CD4-positive, CD25-positive, alpha-beta regulatory T cell (primary cell): Measurements from ENCODE around the gene KIF3A. TPM values are rescaled to one million over a fixed set of nuclear protein-coding genes. Genes with fewer than 3 reads are reported as not detected.
A peak's percentile ranks its signal among the peaks of the same experiment; 100 is the strongest.

Experiments
- ATAC-seq, 2 donors: fragments of 150-1000 bp; cut with Tn5 transposase; one replicate each; pipeline ENCODE4 v1.10.0; 2021; ENCODE audit warnings: low read depth in 2 of 2, moderate number of reproducible peaks in 2 of 2, moderate library complexity in 1 of 2
- DNase-seq, 3 donors: peaks; one replicate each; pipeline versions ENCODE4 v3.0.0 to v3.0.0-alpha.2; 2012 to 2022; ENCODE audit warnings: mixed read lengths in 1 of 3
- H3K27ac ChIP-seq: one replicate; pipeline ENCODE4 v1.7.0; 2013; ENCODE audit warnings: mild to moderate bottlenecking, low read length; ENCODE audit not compliant: insufficient read depth, poor library complexity, severe bottlenecking
- H3K27me3 ChIP-seq: one replicate; pipeline ENCODE4 v1.7.0; 2013; ENCODE audit warnings: low read length; ENCODE audit not compliant: control insufficient read depth, insufficient read depth
- H3K36me3 ChIP-seq: one replicate; pipeline ENCODE4 v1.7.0; 2013; ENCODE audit warnings: mild to moderate bottlenecking, low read length, moderate library complexity; ENCODE audit not compliant: control insufficient read depth, insufficient read depth
- H3K4me1 ChIP-seq: 2 replicates; pipeline ENCODE4 v1.7.0; 2013; ENCODE audit warnings: mild to moderate bottlenecking, low read length; ENCODE audit not compliant: insufficient read depth, control insufficient read depth, poor library complexity, severe bottlenecking
- H3K4me3 ChIP-seq: one replicate; pipeline ENCODE4 v1.7.0; 2013; ENCODE audit warnings: low read depth, mild to moderate bottlenecking, low read length, moderate library complexity
- H3K9me3 ChIP-seq, 2 experiments: 1 replicate in 1 of 2; 2 replicates in 1 of 2; pipeline ENCODE4 v1.7.0; 2013; ENCODE audit warnings: low read length in 2 of 2, mild to moderate bottlenecking in 1 of 2, moderate library complexity in 1 of 2; ENCODE audit not compliant: control insufficient read depth in 2 of 2
- H3K27ac Mint-ChIP-seq, 3 donors: one replicate each; pipeline ENCODE4 v1.8.0; 2020 to 2022; ENCODE audit warnings: mild to moderate bottlenecking in 3 of 3, mixed read lengths in 3 of 3, moderate library complexity in 2 of 3
- H3K27me3 Mint-ChIP-seq: one replicate; pipeline ENCODE4 v1.8.0; 2022; ENCODE audit warnings: mild to moderate bottlenecking, mixed read lengths
- H3K36me3 Mint-ChIP-seq: one replicate; pipeline ENCODE4 v1.8.0; 2020; ENCODE audit warnings: mixed read lengths
- H3K4me1 Mint-ChIP-seq, 4 donors: one replicate each; pipeline ENCODE4 v1.8.0; 2020 to 2022; ENCODE audit warnings: mixed read lengths in 4 of 4, mild to moderate bottlenecking in 1 of 4
- H3K4me3 Mint-ChIP-seq, 4 donors: one replicate each; pipeline ENCODE4 v1.8.0; 2020 to 2022; ENCODE audit warnings: mild to moderate bottlenecking in 4 of 4, mixed read lengths in 4 of 4, moderate library complexity in 3 of 4
- H3K9me3 Mint-ChIP-seq, 7 donors: one replicate each; pipeline ENCODE4 v1.8.0; 2020 to 2022; ENCODE audit warnings: mixed read lengths in 7 of 7, mild to moderate bottlenecking in 3 of 7, moderate library complexity in 2 of 7
- polyA plus RNA-seq, 4 donors: library from polyadenylated mRNA; unstranded; fragments of 300-500 nt; fragmentation: Illumina TruSeq; gene quantifications; one replicate each; pipeline ENCODE4 v1.2.3, GENCODE V29; 2021
- total RNA-seq: library from RNA; stranded (reverse); gene quantifications from one replicate; pipeline ENCODE4 v1.2.3, GENCODE V29; 2022

Gene KIF3A
- total RNA-seq (12.5 TPM), polyA plus RNA-seq (10 to 100 TPM in 3 of 4 donors, 1 to 10 TPM in 1; 9.9 to 13.2 (median 11.6) TPM)

- H3K4me3 Mint-ChIP-seq: peak within 1 kb of the TSS; percentile 84 to 98 (median 94)
- H3K27ac ChIP-seq: peak within 1 kb of the TSS; percentile 82
- peaks cover 6 to 48% (median 38%) of the 10 kb centered on the region in 4 donors for H3K4me1 Mint-ChIP-seq
- peaks cover 10% of the 10 kb centered on the region for H3K36me3 ChIP-seq
- peaks cover 4% of the 10 kb centered on the region for H3K36me3 Mint-ChIP-seq
- DNase-seq: peak; percentile 97 to 98 (median 98)
- peak within 1 kb of the TSS; percentile 90 to 97 (median 92) for H3K27ac Mint-ChIP-seq
- peak within 1 kb of the TSS; percentile 72 for H3K4me3 ChIP-seq
- H3K4me1 ChIP-seq: peaks cover 18% of the 10 kb centered on the region
- H3K9me3 ChIP-seq: peaks cover 0 to 1% of the 10 kb centered on the region in 2 experiments
- H3K27me3 Mint-ChIP-seq: peaks cover 6% of the 10 kb centered on the region
- peak; percentile 88 to 89 for ATAC-seq
- peaks cover under 1% of the 10 kb centered on the region for H3K27me3 ChIP-seq
- peaks cover 0 to 3% (median 0%) of the 10 kb centered on the region in 7 donors for H3K9me3 Mint-ChIP-seq
These were observed at the start of gene KIF3A for GRCh38 chr5:132736853-132737833. Gene KIF3A (minus strand): TSS chr5:132737546. CDS start chr5:132737419, 127 bp downstream.

- no peak overlapping the region for H3K4me3 Mint-ChIP-seq
These were observed 49.7 kb upstream of the KIF3A start for GRCh38 chr5:132787076-132787475.

DNA sequence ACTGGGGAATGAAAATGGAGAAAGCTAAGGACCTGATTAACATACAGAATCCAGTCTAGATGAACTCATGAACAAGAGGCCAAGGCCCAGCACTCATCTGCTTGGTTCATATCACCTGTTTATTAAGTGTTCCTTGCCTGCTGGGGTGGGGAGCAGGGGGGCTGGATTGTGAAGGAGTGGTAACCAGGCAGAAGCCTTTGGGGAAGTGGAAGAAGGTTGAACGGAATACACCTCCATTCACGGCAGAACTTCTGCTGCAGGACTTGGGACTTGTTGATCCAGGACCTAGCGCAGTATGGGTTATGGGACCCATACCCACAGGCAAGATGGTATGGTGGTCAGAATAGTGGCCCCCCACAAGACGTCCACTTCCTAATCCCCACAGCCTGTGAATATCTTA, 48.5 kb upstream of the KIF3A start:
- Mint-ChIP-seq H3K4me1 (peaks cover under 1 to 10% (median 4%) of the 10 kb centered on the region in 4 donors), H3K9me3 (peaks cover 0 to under 1% (median 0%) of the 10 kb centered on the region in 7 donors), H3K4me3 (no peak overlapping the region), H3K27ac (no peak overlapping the region), H3K27me3 (peaks cover 64% of the 10 kb centered on the region), H3K36me3 (no peaks in the 10 kb centered on the region)
- Histone ChIP-seq H3K4me3 (no peak overlapping the region), H3K9me3 (no peaks in the 10 kb centered on the region), H3K27me3 (peaks cover 19% of the 10 kb centered on the region), H3K27ac (no peak overlapping the region), H3K36me3 (no peaks in the 10 kb centered on the region), H3K4me1 (no peaks in the 10 kb centered on the region)
- ATAC-seq: no peak
- no peak for DNase-seq

More at GRCh38 chr5:132787076-132787475, 49.7 kb upstream of the KIF3A start:
- H3K27me3 ChIP-seq: peaks cover 16% of the 10 kb centered on the region
- H3K4me1 ChIP-seq: no peaks in the 10 kb centered on the region
- H3K36me3 ChIP-seq: no peaks in the 10 kb centered on the region
- no peaks in the 10 kb centered on the region for H3K9me3 ChIP-seq
- H3K4me3 ChIP-seq: no peak overlapping the region
- ATAC-seq (no peak), DNase-seq (no peak)
- Mint-ChIP-seq H3K9me3 (no peaks in the 10 kb centered on the region), H3K27ac (no peak overlapping the region), H3K4me1 (peaks cover 0 to 3% (median 0%) of the 10 kb centered on the region in 4 donors), H3K27me3 (peaks cover 57% of the 10 kb centered on the region), H3K36me3 (no peaks in the 10 kb centered on the region)
- H3K27ac ChIP-seq: no peak overlapping the region

GRCh38 chr5:132785365-132785764, 48.0 kb upstream of the KIF3A start:
- H3K9me3 ChIP-seq: no peaks in the 10 kb centered on the region
- no peaks in the 10 kb centered on the region for H3K4me1 ChIP-seq
- no peak overlapping the region for H3K4me3 ChIP-seq
- Mint-ChIP-seq H3K4me1 (peaks cover 2 to 11% (median 7%) of the 10 kb centered on the region in 4 donors), H3K27ac (no peak overlapping the region), H3K36me3 (no peaks in the 10 kb centered on the region), H3K27me3 (peaks cover 65% of the 10 kb centered on the region), H3K9me3 (peaks cover 0 to 1% (median 0%) of the 10 kb centered on the region in 7 donors), H3K4me3 (no peak overlapping the region)
- H3K27ac ChIP-seq: no peak overlapping the region
- ATAC-seq (no peak), DNase-seq (no peak)
- H3K27me3 ChIP-seq: peaks cover 23% of the 10 kb centered on the region
- no peaks in the 10 kb centered on the region for H3K36me3 ChIP-seq

DNA sequence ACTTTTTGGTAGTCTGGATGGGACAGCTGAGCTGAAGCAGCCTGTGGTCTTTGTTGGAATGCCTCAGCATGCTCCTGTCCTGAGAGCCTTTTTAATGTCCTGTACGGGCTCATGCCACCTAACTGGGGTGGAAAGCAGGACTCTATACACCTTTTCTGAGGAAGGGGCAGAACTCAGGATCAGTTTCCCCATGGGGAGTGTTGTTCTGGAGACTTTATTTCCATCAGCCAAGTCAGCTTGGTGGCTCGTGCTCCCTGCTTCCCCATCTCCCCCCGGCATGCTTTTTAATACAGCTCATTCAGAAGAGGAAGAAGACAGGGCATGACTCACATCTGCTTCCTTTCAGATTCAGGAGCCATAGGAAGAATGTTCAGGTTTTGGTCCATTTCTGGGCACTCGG, 44.8 kb upstream of the KIF3A start:
- Mint-ChIP-seq H3K4me3 (no peak overlapping the region), H3K27me3 (peaks cover 72% of the 10 kb centered on the region), H3K4me1 (peaks cover 7 to 20% (median 13%) of the 10 kb centered on the region in 4 donors), H3K9me3 (peaks cover 0 to 5% (median 0%) of the 10 kb centered on the region in 7 donors), H3K27ac (peak overlapping the region in 1 of 3 donors; percentile 40), H3K36me3 (no peaks in the 10 kb centered on the region)
- no peak overlapping the region for H3K4me3 ChIP-seq
- DNase-seq (no peak), ATAC-seq (no peak)
- no peaks in the 10 kb centered on the region for H3K9me3 ChIP-seq
- no peak overlapping the region for H3K27ac ChIP-seq
- H3K36me3 ChIP-seq: no peaks in the 10 kb centered on the region
- peaks cover 36% of the 10 kb centered on the region for H3K27me3 ChIP-seq
- H3K4me1 ChIP-seq: peaks cover 10% of the 10 kb centered on the region

DNA sequence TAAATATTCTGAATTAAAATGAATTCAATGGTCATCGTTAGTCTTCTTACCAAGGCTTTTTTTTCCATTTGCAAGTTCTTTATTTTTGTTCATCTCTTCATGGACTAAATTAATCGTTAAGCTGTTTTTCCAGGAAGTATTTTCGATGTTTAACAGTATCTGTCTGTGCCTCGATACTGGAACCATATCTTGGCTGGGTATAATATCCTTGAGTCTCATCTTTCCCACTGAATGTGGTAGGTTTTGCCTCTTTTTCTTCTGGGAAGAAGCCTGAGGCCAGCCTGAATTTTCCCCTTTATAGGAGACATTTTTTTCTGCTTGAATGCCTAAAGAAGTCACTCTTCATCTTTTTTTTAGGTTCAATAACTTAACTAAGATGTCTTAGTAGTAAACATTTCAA, 43.7 kb upstream of the KIF3A start:
- H3K36me3 Mint-ChIP-seq: no peaks in the 10 kb centered on the region
- Histone ChIP-seq H3K27me3 (peaks cover 36% of the 10 kb centered on the region), H3K27ac (no peak overlapping the region), H3K4me3 (no peak overlapping the region), H3K9me3 (no peaks in the 10 kb centered on the region), H3K36me3 (no peaks in the 10 kb centered on the region), H3K4me1 (peaks cover 17% of the 10 kb centered on the region)
- peaks cover 7 to 23% (median 14%) of the 10 kb centered on the region in 4 donors for H3K4me1 Mint-ChIP-seq
- H3K27me3 Mint-ChIP-seq: peaks cover 69% of the 10 kb centered on the region
- no peak overlapping the region for H3K27ac Mint-ChIP-seq
- H3K9me3 Mint-ChIP-seq: peaks cover 0 to 5% (median 0%) of the 10 kb centered on the region in 7 donors
- H3K4me3 Mint-ChIP-seq: peak overlapping the region in 1 of 4 donors; percentile 75
- ATAC-seq (no peak), DNase-seq (no peak)

- Mint-ChIP-seq H3K4me3 (peak overlapping the region in 1 of 4 donors; percentile 75), H3K9me3 (peaks cover 0 to 5% (median 0%) of the 10 kb centered on the region in 7 donors), H3K36me3 (no peaks in the 10 kb centered on the region), H3K27me3 (peaks cover 68% of the 10 kb centered on the region), H3K27ac (no peak overlapping the region), H3K4me1 (peaks cover 10 to 25% (median 17%) of the 10 kb centered on the region in 4 donors)
- H3K36me3 ChIP-seq: no peaks in the 10 kb centered on the region
- peaks cover 36% of the 10 kb centered on the region for H3K27me3 ChIP-seq
- DNase-seq: no peak
- H3K27ac ChIP-seq: no peak overlapping the region
- H3K9me3 ChIP-seq: no peaks in the 10 kb centered on the region
- no peak overlapping the region for H3K4me3 ChIP-seq
- H3K4me1 ChIP-seq: peaks cover 18% of the 10 kb centered on the region
- ATAC-seq: no peak
These were observed 43.2 kb upstream of the KIF3A start for GRCh38 chr5:132780577-132780976.
